EH (cell line): ENCODE measurements around the gene CAPRIN1.

ENCODE experiments used
- DNase-seq: peaks from one replicate; pipeline ENCODE4 v3.0.0-alpha.2; 2015; ENCODE audit warnings: low read depth

The CAPRIN1 gene

GRCh38 chr11:34051349-34052035, at the start of gene CAPRIN1:
Gene CAPRIN1 (plus strand): TSS chr11:34051731. CDS start chr11:34052421, 690 bp downstream.
- peak; percentile 89 for DNase-seq

DNA sequence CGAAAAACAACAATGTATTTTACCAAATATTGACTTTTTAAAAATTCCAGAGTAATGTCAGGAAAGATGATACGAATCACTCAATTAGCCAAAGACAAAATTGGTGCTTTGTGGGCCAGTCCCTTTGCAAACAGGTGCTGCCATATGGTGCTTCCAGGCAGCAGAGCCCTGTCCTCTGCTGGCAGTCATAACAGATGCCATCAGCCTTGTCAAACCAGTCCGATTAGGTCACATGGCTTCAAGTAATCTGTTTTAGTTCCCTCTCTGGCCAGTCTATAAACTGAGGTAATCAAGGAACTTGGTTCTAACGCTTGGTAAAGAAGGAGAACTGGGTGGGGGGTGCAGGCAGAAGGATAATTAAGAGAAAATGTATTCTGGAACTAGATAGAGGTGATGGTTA, 49.1 kb upstream of the CAPRIN1 start:
- DNase-seq = no peak

DNA sequence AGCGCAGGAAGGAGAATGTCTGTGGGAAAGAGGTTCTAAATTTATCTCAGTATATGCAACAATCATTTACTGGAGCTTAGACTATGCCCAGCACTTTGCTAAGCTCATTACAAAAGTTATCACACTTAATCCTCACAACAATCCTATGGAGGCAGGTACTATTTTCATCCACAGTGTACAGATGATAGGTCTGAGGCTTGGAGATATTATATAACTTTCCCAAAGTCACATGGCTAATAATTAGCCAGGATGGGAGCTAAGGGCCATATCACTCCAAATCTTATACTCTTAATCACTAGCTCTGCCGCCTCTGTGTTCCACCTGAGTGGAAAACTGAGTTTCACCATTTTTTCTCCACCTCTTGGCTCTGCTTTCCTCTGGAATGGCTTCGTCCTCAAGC, 47.3 kb upstream of the CAPRIN1 start:
- DNase-seq = no peak

DNA sequence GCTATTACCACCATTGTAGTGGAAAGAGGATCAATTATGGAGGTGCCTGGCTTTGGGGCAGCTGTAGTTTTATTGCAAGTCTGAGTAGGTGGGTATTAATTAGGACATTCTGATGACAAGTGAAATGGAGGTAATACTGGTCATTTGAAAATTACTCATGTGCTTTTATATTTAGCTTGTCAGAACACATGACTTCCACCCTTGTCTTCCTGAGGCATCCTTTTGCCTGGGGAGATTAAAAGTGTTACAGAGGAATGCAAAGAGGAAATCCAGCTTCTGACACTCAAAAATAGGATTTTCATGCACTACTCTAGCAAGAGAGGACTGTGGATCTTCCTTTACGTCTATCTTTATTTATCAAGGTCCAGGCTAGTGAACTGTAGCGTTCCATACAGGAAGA, 44.7 kb upstream of the CAPRIN1 start:
- no peak for DNase-seq

GRCh38 chr11:34012734-34013133, 38.8 kb upstream of the CAPRIN1 start:
- DNase-seq = no peak

DNA sequence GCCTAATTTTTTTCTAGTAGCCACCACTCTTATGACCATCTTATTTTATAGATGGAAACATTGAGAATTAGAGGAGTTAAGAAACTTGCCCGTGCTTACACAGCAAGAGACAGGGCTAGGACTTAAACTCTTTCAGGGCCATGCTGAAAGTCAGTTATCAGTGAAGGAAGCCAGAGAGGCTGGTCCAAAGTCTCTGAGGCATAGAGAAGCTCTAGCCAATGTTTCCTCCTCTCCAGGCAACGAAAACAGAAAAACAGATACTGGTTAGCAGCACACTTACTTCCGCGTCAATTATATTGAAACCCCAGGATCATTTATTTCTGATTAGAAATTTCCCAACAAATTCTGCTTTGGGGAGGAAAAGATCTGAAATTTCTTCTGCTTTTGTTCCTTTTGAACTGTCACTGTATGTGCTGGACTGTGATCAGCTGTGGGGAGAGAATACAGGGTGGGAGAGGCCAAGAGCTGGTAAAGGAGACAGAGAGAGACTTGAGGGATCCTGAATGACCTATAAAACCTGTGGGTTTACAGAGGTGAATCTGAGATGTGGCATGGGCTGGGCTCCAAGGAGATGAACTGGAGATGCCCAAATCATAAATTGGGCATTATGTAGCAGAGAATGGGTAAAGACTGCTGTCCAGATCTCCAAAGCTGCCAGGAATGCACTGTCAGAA, 37.5 kb upstream of the CAPRIN1 start:
- no peak for DNase-seq

DNA sequence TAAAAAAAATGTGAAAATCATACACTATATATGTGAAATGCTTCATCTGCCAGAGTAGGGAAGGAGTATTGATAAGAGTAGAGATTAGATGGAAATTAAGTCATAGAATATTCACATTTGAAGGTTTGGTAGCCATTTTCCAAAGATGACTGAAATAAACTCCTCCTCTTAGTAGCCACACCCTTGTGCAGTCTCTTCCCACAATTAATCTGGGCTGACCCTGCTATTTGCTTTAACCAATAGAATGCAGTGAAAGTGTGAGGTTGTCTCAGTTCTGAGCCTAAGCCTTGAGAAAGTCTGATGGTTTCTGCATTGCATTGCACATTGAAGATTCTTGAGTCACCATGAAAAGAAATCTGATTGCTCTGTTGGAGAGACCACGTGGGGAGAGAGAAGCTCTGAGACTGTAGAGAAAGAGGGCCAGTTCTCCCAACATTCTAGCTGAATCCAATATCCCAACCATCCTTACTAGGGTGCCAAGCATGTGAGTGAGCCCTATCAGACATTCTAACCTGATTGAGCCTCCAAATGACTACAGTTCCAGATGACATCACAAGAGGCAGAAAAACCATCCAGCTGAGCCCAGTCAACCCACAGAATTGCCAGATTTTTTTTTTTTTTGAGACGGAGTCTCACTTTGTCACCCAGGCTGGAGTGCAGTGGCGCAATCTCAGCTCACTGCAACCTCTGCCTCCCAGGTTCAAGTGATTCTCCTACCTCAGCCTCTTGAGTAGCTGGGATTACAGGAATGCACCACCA, 29.4 kb upstream of the CAPRIN1 start:
- DNase-seq = no peak

- no peak for DNase-seq
Observed at GRCh38 chr11:34026432-34026831, 25.1 kb upstream of the CAPRIN1 start.

DNA sequence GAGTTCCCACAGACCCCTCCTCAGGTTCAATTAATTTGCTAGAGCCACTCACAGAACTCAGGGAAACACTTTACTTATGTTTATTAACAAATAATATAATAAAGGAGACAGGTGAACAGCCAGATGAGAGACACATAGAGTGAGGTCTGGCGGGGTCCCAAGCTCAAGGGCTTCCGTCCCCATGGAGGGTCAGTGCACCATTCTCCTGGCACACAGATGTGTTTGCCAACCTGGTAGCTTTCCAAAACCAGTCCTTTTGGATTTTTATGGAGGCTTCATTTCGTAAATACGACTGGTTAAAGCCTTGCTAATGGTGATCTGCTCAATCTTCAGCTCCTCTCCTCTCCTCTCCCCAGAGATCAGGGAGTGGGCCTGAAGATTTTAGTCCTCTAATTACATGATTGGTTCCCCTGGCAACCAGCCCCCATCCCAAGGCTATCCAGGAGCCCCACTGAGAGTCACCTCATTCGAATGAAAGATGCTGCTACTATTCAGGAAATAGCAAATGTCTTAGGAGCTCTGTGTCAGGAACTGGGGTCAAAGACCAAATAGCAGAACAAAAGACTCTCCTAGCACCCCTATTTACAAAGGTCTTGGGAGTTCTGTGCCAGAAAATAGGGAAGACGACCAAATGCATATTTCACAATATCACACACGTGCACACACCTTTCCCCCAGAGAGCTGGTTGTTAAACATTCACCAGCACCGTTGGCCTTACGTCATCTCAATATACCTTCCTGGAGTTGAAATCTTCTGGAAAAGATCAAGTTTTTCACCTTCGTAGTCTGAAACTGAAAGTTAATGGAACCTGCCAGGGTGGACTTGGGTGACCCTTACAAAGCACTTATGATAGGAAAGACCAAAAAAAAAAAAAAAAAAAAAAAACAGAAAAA, 23.8 kb upstream of the CAPRIN1 start:
- DNase-seq = no peak

DNA sequence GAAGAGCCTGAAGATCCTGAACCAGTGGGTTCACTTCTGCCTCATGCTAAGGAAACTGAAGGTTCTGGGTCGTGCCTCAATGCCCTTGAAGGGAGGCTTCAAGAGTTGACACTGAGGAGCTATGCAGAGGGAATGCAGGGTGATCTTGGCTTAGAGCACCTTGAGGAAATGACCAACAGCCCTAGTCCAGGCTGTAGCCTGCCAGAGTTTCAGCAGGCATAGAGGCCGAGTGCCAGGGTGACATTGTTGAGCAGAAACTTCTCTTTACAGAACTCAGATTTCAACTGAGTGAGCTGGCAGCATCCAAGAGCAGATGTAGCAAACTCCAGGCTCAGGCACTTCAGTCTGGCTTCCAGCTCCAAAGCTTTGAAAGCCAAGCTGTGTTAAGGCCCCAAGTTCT, 23.1 kb upstream of the CAPRIN1 start:
- peak; percentile 17 for DNase-seq

DNA sequence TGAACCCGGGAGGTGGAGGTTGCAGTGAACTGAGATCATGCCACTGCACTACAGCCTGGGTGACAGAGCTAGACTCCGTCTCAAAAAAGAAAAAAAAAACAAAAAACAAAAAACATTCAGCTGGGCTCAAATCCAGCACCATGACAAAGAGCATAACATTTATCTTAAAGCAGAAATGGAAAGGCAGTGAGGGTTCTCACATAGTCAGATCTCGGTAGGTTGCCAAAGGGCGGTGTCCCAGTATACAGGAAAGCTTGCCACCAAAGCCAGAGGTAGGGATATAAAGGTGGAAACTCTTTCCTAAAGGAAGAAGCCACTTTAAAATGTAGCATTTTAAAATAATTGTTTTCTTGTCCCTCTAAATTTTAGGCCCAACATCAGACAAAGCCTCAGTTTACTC, 22.4 kb upstream of the CAPRIN1 start:
- DNase-seq = no peak

- no peak for DNase-seq
Observed at GRCh38 chr11:34030382-34030781, 21.1 kb upstream of the CAPRIN1 start.

DNA sequence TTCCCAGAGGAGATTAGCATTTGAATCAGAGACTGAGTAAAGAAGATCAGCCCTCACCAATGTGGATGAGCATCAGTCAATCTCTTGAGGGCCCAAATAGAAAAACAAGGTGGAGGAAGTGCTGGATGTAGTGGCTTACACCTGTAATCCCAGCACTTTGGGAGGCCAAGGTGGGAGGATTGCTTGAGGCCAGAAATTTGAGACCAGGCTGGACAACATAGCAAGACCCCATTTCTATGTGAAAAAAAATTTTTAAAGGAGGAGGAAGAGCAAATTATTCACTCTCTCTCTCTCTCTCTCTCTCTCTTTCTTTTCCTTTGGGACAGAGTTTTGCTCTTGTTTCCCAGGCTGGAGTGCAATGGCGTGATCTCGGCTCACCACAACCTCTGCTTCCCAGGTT, 18.1 kb upstream of the CAPRIN1 start:
- no peak for DNase-seq

- DNase-seq = no peak
Observed at GRCh38 chr11:34034053-34034452, 17.5 kb upstream of the CAPRIN1 start.

GRCh38 chr11:34036456-34036855, 15.1 kb upstream of the CAPRIN1 start:
- peak; percentile 20 for DNase-seq

DNA sequence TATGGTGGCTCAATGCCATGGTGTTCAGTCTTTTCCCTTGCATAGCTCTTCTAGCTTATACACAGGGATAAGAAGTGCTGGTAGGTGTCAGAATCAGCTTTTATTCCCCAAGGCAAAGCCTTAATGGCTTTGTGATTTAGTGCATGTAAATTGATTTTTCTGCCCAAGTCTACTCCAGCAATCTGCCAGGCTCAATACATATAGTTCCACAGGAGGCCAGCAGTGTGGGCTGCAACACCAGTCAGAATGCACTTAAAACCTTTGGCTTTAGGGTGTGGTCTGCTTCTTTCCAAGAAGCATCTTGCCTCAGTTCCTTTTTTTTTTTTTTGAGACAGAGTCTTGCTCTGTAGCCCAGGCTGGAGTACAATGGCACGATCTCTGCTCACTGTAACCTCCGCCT, 14.5 kb upstream of the CAPRIN1 start:
- no peak for DNase-seq

GRCh38 chr11:34040571-34040970, 11.0 kb upstream of the CAPRIN1 start:
- no peak for DNase-seq

- DNase-seq = peak; percentile 95
Observed at GRCh38 chr11:34044664-34045485, 6.7 kb upstream of the CAPRIN1 start.

- DNase-seq = no peak
Observed at GRCh38 chr11:34049028-34049427, 2.5 kb upstream of the CAPRIN1 start.

GRCh38 chr11:34050581-34051348, 766 bp upstream of the CAPRIN1 start:
- DNase-seq = no peak
